Esophagus muscularis mucosa (tissue), 4 donors: Measurements from ENCODE around the gene ANKRD28. TPM values are rescaled to one million over a fixed set of nuclear protein-coding genes. Genes with fewer than 3 reads are reported as not detected.

Experiments
- DNase-seq: peaks from one replicate; pipeline ENCODE4 v3.0.0-alpha.2; 2017; ENCODE audit errors: extremely low spot score
- H3K27ac ChIP-seq, 4 donors: fragments of 200-600 bp; sonication (generic); replicated peaks in 1 of 4; 1 replicate in 3 of 4; 2 replicates in 1 of 4; pipeline ENCODE4 v1.5.1; 2016 to 2019; ENCODE audit warnings: mild to moderate bottlenecking in 1 of 4
- H3K27me3 ChIP-seq, 4 donors: fragments of 200-600 bp; sonication (generic); one replicate each; pipeline versions ENCODE4 v1.5.1 to v1.6.0; 2016 to 2019
- H3K36me3 ChIP-seq, 4 donors: fragments of 200-600 bp; sonication (generic); one replicate each; pipeline ENCODE4 v1.5.1; 2016 to 2019
- H3K4me1 ChIP-seq, 4 donors: fragments of 200-600 bp; sonication (generic); one replicate each; pipeline ENCODE4 v1.5.1; 2016 to 2019
- H3K4me3 ChIP-seq, 4 donors: fragments of 200-600 bp; sonication (generic); 1 replicate in 2 of 4; 2 replicates in 2 of 4; pipeline ENCODE4 v1.5.1; 2016 to 2019; ENCODE audit warnings: mild to moderate bottlenecking in 4 of 4, moderate library complexity in 1 of 4
- H3K9me3 ChIP-seq, 4 donors: fragments of 200-600 bp; sonication (generic); 1 replicate in 3 of 4; 2 replicates in 1 of 4; pipeline ENCODE4 v1.5.1; 2016 to 2019
- EP300 ChIP-seq: sonication (generic); formaldehyde crosslinking; IDR thresholded peaks from one replicate; pipeline ENCODE4 v1.6.1; 2017; ENCODE audit warnings: antibody characterized with exemption
- POLR2A ChIP-seq: fragments of 450-650 bp; IDR thresholded peaks from one replicate; pipeline ENCODE4 v1.6.1; 2017; ENCODE audit warnings: antibody characterized with exemption, moderate library complexity, mild to moderate bottlenecking, low read depth
- POLR2AphosphoS5 ChIP-seq, 2 donors: sonication (generic); formaldehyde crosslinking; IDR thresholded peaks; one replicate each; pipeline ENCODE4 v1.6.1; 2017; ENCODE audit warnings: antibody characterized with exemption in 2 of 2
- WGBS: methylation state at CpG from one replicate; pipeline ENCODE4 v1.1.5; 2018; 5-methylcytosine and 5-hydroxymethylcytosine counted together
- intact Hi-C: fragments of 100-400 bp; cut with DNase I; formaldehyde crosslinking; loops from one replicate; pipeline ENCODE4 v1.15.1; 2023
- total RNA-seq, 4 donors: library from RNA; depleted of rRNA; stranded (reverse); fragments of >200 nt; gene quantifications; one replicate each; pipeline versions ENCODE4 v1.1.0 to v1.2.1, GENCODE V29; 2016
- TF ChIP-seq, protein P1 (sequence below), 3 experiments: fragments of 200-600 bp in 2 of 3; fragments of 450-650 bp in 1 of 3; sonication (generic) in 2 of 3; IDR thresholded peaks; one replicate each; pipeline ENCODE4 v1.5.1; 2017 to 2019; ENCODE audit warnings: antibody characterized with exemption in 3 of 3, mild to moderate bottlenecking in 2 of 3, moderate library complexity in 1 of 3

The ANKRD28 gene
- total RNA-seq, 4 donors from 2014 or later: 21.2 to 34.8 (median 26.9) TPM

DNA sequence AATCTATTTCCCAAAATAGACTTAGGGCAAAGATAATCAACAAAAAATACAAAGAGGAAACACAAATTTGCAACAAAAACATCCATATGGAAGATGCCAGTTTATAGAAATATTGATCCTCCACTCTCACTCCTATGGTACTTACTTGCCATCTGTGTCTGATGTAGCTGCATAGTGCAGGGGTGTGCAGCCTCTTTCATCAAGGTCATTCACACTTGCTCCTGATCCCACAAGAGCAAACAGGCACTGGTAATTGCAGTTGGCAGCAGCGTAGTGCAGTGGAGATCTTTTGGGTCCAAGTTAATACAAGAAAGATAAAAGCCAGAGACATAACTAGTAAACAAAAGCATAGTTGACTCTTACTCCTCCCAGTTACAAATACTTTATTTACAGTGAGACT is 90.0 kb downstream of the ANKRD28 start:
- Histone ChIP-seq H3K27ac (no peak overlapping the region), H3K4me3 (no peak overlapping the region), H3K9me3 (no peaks in the 10 kb centered on the region), H3K36me3 (peaks cover 0 to 55% (median 27%) of the 10 kb centered on the region in 4 donors), H3K27me3 (no peaks in the 10 kb centered on the region), H3K4me1 (no peaks in the 10 kb centered on the region)
- TF ChIP-seq, protein P1, sequence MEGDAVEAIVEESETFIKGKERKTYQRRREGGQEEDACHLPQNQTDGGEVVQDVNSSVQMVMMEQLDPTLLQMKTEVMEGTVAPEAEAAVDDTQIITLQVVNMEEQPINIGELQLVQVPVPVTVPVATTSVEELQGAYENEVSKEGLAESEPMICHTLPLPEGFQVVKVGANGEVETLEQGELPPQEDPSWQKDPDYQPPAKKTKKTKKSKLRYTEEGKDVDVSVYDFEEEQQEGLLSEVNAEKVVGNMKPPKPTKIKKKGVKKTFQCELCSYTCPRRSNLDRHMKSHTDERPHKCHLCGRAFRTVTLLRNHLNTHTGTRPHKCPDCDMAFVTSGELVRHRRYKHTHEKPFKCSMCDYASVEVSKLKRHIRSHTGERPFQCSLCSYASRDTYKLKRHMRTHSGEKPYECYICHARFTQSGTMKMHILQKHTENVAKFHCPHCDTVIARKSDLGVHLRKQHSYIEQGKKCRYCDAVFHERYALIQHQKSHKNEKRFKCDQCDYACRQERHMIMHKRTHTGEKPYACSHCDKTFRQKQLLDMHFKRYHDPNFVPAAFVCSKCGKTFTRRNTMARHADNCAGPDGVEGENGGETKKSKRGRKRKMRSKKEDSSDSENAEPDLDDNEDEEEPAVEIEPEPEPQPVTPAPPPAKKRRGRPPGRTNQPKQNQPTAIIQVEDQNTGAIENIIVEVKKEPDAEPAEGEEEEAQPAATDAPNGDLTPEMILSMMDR (IDR thresholded peaks at IDR 0.05): no peak
- no peak for DNase-seq
- 84% methylated on average over 1 of the region's 1 CpG for WGBS
- intact Hi-C loops: no loop called here

DNA sequence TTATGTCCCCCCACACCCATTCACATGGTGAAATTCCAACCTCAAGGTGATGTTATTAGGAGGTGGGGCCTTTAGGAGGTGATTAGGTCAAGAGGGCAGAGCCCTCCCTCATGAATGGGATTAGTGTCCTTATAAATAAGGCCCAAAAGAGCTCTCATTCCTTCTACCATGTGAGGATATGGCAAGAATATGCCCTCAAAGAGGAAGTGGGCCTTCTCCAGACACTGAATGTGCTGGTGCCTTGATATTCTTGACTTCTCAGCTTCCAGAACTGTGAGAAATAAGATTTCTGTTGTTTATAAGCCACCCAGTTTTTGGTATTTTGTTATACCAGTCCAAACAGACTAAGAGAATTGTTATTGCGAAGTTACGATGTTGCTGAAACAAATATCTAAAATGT is 94.4 kb downstream of the ANKRD28 start:
- WGBS: 95% methylated on average over 2 of the region's 2 CpGs

DNA sequence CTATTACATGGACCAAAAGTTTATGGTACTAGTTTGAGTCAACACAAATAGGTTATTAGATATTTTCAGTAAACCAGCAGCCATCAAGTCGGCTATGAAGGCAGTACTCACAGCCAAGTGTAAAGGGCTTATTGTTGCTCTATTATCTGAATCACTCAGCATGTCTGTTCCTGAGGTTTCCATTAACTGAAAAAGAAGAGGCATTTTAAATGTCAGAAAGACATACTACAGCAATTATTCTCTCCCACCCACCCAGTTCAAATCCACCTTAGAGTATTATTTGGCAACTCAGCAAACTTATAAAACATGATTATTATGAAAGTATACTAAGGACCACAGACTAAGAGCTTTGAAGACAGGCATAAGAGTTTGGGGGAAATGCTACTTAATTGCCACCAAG is 103.2 kb downstream of the ANKRD28 start:
- intact Hi-C loops: no loop called here
- no peaks in the 10 kb centered on the region for H3K4me1 ChIP-seq
- no peak for TF ChIP-seq EP300
- no peak for TF ChIP-seq POLR2A
- no peak for TF ChIP-seq POLR2AphosphoS5 (IDR thresholded peaks at IDR 0.05)
- TF ChIP-seq, protein P1 (IDR thresholded peaks at IDR 0.05): no peak
- H3K36me3 ChIP-seq: peaks cover 0 to 27% (median 13%) of the 10 kb centered on the region in 4 donors
- no peak overlapping the region for H3K4me3 ChIP-seq
- H3K9me3 ChIP-seq: no peaks in the 10 kb centered on the region
- H3K27ac ChIP-seq: no peak overlapping the region
- H3K27me3 ChIP-seq: no peaks in the 10 kb centered on the region
- 94% methylated on average over 1 of the region's 1 CpG for WGBS
- DNase-seq: no peak

More for the DNA sequence above, 94.4 kb downstream of the ANKRD28 start:
- H3K27ac ChIP-seq: no peak overlapping the region
- TF ChIP-seq EP300: no peak
- TF ChIP-seq, protein P1 (IDR thresholded peaks at IDR 0.05): no peak
- TF ChIP-seq POLR2AphosphoS5 (IDR thresholded peaks at IDR 0.05): no peak
- no peaks in the 10 kb centered on the region for H3K27me3 ChIP-seq
- no peaks in the 10 kb centered on the region for H3K9me3 ChIP-seq
- no peak overlapping the region for H3K4me3 ChIP-seq
- H3K36me3 ChIP-seq: peaks cover 0 to 20% (median 5%) of the 10 kb centered on the region in 4 donors
- intact Hi-C loops: no loop called here
- no peak for DNase-seq
- no peaks in the 10 kb centered on the region for H3K4me1 ChIP-seq

DNA sequence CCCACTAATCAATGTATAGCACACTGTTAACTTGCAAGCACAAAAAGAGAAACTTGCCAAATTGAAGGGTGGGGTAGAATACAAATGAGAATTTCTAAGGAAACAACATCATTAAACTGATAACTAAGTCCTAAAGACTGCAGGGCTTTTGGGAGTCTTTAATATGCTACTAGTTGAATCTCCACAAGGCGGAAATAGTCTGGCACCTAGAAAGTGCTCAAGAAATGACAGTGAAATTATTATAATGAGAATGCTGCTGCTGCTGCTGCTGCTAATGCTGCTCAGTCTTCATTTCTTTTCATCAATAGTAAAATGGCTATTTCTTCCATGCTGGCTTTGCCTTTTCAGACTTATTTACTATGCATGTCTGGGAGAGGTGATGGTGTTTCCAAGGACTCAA is 104.4 kb downstream of the ANKRD28 start:
- 60% methylated on average over 1 of the region's 1 CpG for WGBS
- Histone ChIP-seq H3K27me3 (no peaks in the 10 kb centered on the region), H3K27ac (no peak overlapping the region), H3K9me3 (no peaks in the 10 kb centered on the region), H3K4me1 (no peaks in the 10 kb centered on the region), H3K36me3 (peaks cover 0 to 38% (median 22%) of the 10 kb centered on the region in 4 donors), H3K4me3 (no peak overlapping the region)
- intact Hi-C loops: no loop called here
- DNase-seq: no peak
- TF ChIP-seq EP300 (no peak), POLR2AphosphoS5 (IDR thresholded peaks at IDR 0.05) (no peak), POLR2A (no peak)
- TF ChIP-seq, protein P1 (IDR thresholded peaks at IDR 0.05): no peak

DNA sequence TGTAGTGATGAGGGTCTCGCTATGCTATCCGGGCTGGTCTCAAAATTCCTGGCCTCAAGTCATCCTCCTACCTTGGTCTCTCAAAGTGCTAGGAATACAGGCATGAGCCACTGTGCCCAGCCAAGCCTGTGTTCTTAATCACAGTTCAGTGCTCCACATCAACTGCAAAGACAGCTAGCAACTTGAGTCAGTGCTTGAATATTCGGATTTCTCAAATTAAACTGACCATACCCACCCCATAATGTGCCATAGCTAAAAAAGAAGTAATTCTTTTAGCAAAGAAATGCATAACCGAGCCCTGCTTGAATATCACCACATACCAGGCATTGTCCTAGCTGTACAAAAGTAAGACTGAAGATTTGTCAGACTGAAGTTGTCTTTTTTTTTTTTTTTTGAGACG is 107.0 kb downstream of the ANKRD28 start:
- no peaks in the 10 kb centered on the region for H3K4me1 ChIP-seq
- no peaks in the 10 kb centered on the region for H3K9me3 ChIP-seq
- DNase-seq: no peak
- no peaks in the 10 kb centered on the region for H3K27me3 ChIP-seq
- TF ChIP-seq, protein P1 (IDR thresholded peaks at IDR 0.05): no peak
- TF ChIP-seq EP300 (no peak), POLR2A (no peak), POLR2AphosphoS5 (IDR thresholded peaks at IDR 0.05) (no peak)
- no peak overlapping the region for H3K27ac ChIP-seq
- no peak overlapping the region for H3K4me3 ChIP-seq
- intact Hi-C loops: no loop called here
- 100% methylated on average over 5 of the region's 5 CpGs for WGBS
- H3K36me3 ChIP-seq: peaks cover 4 to 63% (median 33%) of the 10 kb centered on the region in 4 donors
